Loucy (cell line): Measurements from ENCODE around the gene BRIX1.

Experiments used
- H2AFZ ChIP-seq: fragments of 200-600 bp; sonication (generic); 2 replicates; pipeline ENCODE4 v1.6.0; 2016; ENCODE audit warnings: antibody characterized with exemption, mild to moderate bottlenecking, low read length, moderate library complexity
- H3F3A ChIP-seq: fragments of 200-600 bp; 2 replicates; pipeline ENCODE4 v1.6.0; 2016; ENCODE audit warnings: antibody characterized with exemption, low read depth, mild to moderate bottlenecking
- H3K27me3 ChIP-seq: fragments of 200-600 bp; sonication (generic); 2 replicates; pipeline ENCODE4 v1.6.1; 2014; ENCODE audit warnings: low read length, mild to moderate bottlenecking; ENCODE audit not compliant: insufficient read depth, poor library complexity, severe bottlenecking
- H3K36me3 ChIP-seq: fragments of 200-600 bp; sonication (generic); 2 replicates; pipeline ENCODE4 v1.6.1; 2016; ENCODE audit warnings: low read length; ENCODE audit not compliant: insufficient read depth
- H3K4me1 ChIP-seq: fragments of 200-600 bp; sonication (generic); 2 replicates; pipeline ENCODE4 v1.5.1; 2014; ENCODE audit warnings: low read length, mild to moderate bottlenecking; ENCODE audit not compliant: insufficient read depth, poor library complexity, severe bottlenecking
- H3K4me2 ChIP-seq: fragments of 200-600 bp; sonication (generic); 2 replicates; pipeline ENCODE4 v1.6.0; 2014; ENCODE audit warnings: antibody characterized with exemption, low read length, low read depth, mild to moderate bottlenecking; ENCODE audit not compliant: poor library complexity, severe bottlenecking
- H3K4me3 ChIP-seq: fragments of 200-600 bp; sonication (generic); 2 replicates; pipeline ENCODE4 v1.5.1; 2014; ENCODE audit warnings: low read length, mild to moderate bottlenecking, mixed read lengths; ENCODE audit not compliant: poor library complexity, severe bottlenecking
- H3K79me2 ChIP-seq: fragments of 200-600 bp; sonication (generic); 2 replicates; pipeline ENCODE4 v1.6.1; 2014; ENCODE audit warnings: low read length; ENCODE audit not compliant: insufficient read depth
- H3K9ac ChIP-seq: fragments of 200-600 bp; sonication (generic); 2 replicates; pipeline ENCODE4 v1.6.0; 2014; ENCODE audit warnings: mild to moderate bottlenecking, low read depth, low read length, moderate library complexity; ENCODE audit not compliant: poor library complexity, severe bottlenecking
- H3K9me2 ChIP-seq: fragments of 200-600 bp; sonication (generic); replicated peaks from 2 replicates; pipeline ENCODE4 v1.6.1; 2016; ENCODE audit warnings: low read depth, low read length, mixed read lengths
- H3K9me3 ChIP-seq: fragments of 200-600 bp; sonication (generic); 2 replicates; pipeline ENCODE4 v1.6.1; 2014; ENCODE audit warnings: mild to moderate bottlenecking, antibody characterized with exemption, low read length, low read depth; ENCODE audit not compliant: insufficient read depth
- H4K20me1 ChIP-seq: fragments of 200-600 bp; sonication (generic); 2 replicates; pipeline ENCODE4 v1.6.0; 2014; ENCODE audit warnings: antibody characterized with exemption, low read length, mild to moderate bottlenecking; ENCODE audit not compliant: insufficient read depth, poor library complexity, severe bottlenecking
- EZH2phosphoT487 ChIP-seq: fragments of 200-600 bp; IDR thresholded peaks from 2 replicates; pipeline ENCODE4 v1.6.1; 2018; ENCODE audit warnings: antibody characterized with exemption, mild to moderate bottlenecking, moderate library complexity, borderline replicate concordance
- TF ChIP-seq, protein P1 (sequence below): fragments of 200-600 bp; sonication (generic); conservative IDR thresholded peaks from 2 replicates; pipeline ENCODE4 v1.5.1; 2014; ENCODE audit warnings: mild to moderate bottlenecking, antibody characterized with exemption, low read length

BRIX1 gene

DNA sequence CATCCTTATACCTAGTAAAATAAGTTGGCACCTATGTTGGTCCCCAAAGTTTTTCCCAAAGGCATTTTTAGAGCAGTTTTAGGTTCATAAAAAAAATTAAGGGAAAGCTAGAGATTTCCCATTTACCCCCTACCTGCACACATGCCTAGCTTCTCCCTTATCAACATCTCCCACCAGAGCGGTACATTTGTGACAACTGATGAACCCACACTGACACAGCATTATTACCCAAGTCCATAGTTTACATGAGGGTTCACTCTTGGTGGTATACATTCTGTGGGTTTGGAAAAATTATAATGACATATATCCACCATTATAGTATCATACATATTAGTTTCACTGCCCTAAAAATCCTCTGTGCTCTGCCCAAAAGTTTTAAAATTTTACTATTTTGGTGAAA lies 12.3 kb upstream of the BRIX1 start:
- TF ChIP-seq EZH2phosphoT487, result no peak
- TF ChIP-seq, protein P1, sequence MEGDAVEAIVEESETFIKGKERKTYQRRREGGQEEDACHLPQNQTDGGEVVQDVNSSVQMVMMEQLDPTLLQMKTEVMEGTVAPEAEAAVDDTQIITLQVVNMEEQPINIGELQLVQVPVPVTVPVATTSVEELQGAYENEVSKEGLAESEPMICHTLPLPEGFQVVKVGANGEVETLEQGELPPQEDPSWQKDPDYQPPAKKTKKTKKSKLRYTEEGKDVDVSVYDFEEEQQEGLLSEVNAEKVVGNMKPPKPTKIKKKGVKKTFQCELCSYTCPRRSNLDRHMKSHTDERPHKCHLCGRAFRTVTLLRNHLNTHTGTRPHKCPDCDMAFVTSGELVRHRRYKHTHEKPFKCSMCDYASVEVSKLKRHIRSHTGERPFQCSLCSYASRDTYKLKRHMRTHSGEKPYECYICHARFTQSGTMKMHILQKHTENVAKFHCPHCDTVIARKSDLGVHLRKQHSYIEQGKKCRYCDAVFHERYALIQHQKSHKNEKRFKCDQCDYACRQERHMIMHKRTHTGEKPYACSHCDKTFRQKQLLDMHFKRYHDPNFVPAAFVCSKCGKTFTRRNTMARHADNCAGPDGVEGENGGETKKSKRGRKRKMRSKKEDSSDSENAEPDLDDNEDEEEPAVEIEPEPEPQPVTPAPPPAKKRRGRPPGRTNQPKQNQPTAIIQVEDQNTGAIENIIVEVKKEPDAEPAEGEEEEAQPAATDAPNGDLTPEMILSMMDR, result no peak
- H3K4me1 ChIP-seq, result peaks cover 7% of the 10 kb centered on the region
- H2AFZ ChIP-seq, result no peak overlapping the region
- H3K4me2 ChIP-seq, result no peak overlapping the region
- H4K20me1 ChIP-seq, result no peaks in the 10 kb centered on the region
- H3K9me3 ChIP-seq, result no peaks in the 10 kb centered on the region
- no peaks in the 10 kb centered on the region for H3K27me3 ChIP-seq
- no peak overlapping the region for H3K9ac ChIP-seq
- no peaks in the 10 kb centered on the region for H3K79me2 ChIP-seq
- no peaks in the 10 kb centered on the region for H3K9me2 ChIP-seq
- no peak overlapping the region for H3K4me3 ChIP-seq
- peaks cover 1% of the 10 kb centered on the region; the same call in 1 of the 2 replicates for H3K36me3 ChIP-seq
- no peaks in the 10 kb centered on the region for H3F3A ChIP-seq

DNA sequence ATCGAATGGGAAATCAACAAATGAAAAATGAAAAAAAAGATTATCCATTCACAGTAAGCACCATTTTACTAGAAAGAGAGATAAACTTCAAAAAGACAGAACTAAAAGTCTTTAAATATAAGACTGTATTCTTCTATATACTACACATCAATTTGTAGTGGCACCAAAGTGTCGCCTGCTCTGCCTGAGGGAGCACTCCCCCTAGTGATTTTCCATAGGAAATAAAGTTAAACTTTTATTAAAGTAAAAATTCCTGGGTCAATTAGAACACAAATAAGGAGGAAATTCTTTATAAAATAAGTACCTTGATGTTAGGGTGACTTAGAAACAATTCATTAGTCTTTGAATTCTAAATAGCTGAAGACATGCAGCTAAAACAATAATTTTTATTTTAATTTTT lies 9.9 kb upstream of the BRIX1 start:
- no peaks in the 10 kb centered on the region for H3K9me2 ChIP-seq
- H3K9me3 ChIP-seq, result no peaks in the 10 kb centered on the region
- no peaks in the 10 kb centered on the region for H3F3A ChIP-seq
- H3K4me2 ChIP-seq, result no peak overlapping the region
- H4K20me1 ChIP-seq, result no peaks in the 10 kb centered on the region
- H3K79me2 ChIP-seq, result peaks cover under 1% of the 10 kb centered on the region; the same call in 1 of the 2 replicates
- no peak overlapping the region for H3K4me3 ChIP-seq
- H3K27me3 ChIP-seq, result no peaks in the 10 kb centered on the region
- no peak overlapping the region for H3K9ac ChIP-seq
- H2AFZ ChIP-seq, result no peak overlapping the region
- TF ChIP-seq EZH2phosphoT487, result no peak
- TF ChIP-seq, protein P1, result peak; percentile 67
- H3K4me1 ChIP-seq, result peaks cover 7% of the 10 kb centered on the region
- H3K36me3 ChIP-seq, result peaks cover 14% of the 10 kb centered on the region; the same call in 1 of the 2 replicates

DNA sequence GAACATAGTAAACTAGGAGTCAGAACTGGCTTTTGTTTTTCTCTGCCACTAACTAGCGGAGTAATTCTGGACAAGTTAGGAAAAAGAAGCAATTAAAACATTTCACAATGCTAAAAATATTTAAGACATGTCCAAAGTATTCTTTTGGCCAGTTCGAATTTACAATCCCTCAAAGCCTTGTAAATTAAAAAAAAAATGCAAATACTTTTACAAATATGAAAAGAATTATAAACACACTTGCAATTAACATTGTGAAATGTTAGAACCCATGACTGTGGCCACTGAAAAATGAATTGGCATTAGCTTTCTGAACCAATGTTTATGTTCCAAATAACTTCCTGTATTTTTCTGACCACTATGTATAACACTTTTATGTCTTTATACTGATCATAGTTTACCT lies 2.4 kb upstream of the BRIX1 start:
- Histone ChIP-seq H3K9me2 (no peaks in the 10 kb centered on the region), H4K20me1 (peaks cover 39% of the 10 kb centered on the region), H3K27me3 (no peaks in the 10 kb centered on the region), H3F3A (no peaks in the 10 kb centered on the region), H3K4me2 (peak overlapping the region; percentile 82), H3K79me2 (peaks cover 72% of the 10 kb centered on the region), H3K36me3 (peaks cover 29% of the 10 kb centered on the region; the same call in 1 of the 2 replicates), H2AFZ (no peak overlapping the region), H3K4me1 (peaks cover 32% of the 10 kb centered on the region), H3K4me3 (peak overlapping the region; percentile 97), H3K9ac (peak overlapping the region; percentile 91), H3K9me3 (no peaks in the 10 kb centered on the region)
- TF ChIP-seq, protein P1, result no peak
- no peak for TF ChIP-seq EZH2phosphoT487
